GM10847 (cell line): Measurements from ENCODE around the gene GPR39.

Source experiments
- POLR2A ChIP-seq: IDR thresholded peaks from 2 replicates; pipeline ENCODE4 v1.6.1; 2011; ENCODE audit not compliant: insufficient read length; ENCODE audit errors: extremely low read depth

GPR39 gene

DNA sequence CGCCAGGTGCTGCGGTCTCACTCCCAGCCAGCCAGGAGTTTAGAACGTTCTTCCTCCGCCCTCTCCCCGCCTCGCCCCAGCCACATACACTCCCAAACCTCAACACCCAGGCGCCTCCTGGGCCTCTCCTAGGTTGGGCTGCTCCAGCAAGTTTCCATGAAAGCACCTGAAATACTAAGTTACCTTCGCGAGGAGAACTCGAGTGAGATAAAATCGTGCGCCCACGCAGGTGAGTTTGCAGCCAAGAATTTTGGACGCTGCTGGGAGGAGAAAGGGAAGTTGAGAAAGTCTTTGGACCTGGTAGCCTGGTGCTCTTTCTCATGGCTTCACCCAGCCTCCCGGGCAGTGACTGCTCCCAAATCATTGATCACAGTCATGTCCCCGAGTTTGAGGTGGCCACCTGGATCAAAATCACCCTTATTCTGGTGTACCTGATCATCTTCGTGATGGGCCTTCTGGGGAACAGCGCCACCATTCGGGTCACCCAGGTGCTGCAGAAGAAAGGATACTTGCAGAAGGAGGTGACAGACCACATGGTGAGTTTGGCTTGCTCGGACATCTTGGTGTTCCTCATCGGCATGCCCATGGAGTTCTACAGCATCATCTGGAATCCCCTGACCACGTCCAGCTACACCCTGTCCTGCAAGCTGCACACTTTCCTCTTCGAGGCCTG lies at the start of gene GPR39:
TSS of gene GPR39 (plus strand) at position 83 of the 673 bp plus-strand sequence.
- TF ChIP-seq POLR2A: no peak

DNA sequence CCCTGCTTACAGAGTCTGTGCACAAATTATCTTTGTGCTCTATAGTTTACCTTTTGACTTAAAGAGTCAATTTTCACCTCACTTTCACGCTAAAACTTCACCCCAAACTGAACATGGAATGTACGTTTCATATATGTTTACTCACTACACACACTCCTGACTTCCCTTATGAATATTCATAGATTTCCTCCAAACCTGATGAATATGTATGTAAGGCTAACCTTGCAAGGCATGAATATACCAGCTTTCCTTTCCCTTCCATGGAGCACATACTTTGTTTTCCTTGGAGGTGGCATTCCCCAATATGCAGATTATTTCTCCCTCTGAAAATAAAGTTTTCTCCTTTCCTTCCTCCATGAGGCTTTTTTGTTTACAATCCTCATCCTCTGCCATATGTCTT lies 48.4 kb upstream of the GPR39 start:
- no peak for TF ChIP-seq POLR2A

DNA sequence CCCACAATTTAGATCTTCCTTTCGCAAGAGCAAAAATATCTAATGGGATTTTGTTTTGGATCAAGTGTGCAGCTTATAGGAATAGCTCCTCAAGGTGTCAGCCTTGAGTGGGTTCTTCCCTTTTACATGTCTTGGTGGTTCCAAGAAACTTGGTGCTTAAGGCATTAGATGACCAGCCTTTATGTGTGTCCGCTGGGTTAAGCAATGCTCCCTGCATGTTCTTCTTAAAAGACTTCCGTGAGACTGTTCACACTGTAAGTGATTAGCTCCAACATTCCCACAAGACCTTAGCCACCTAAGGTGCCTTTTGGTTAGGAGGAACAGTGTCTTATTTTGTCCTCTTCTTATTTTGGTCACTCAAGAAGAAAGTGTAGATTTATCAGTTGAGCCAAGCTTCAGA lies 44.3 kb upstream of the GPR39 start:
- TF ChIP-seq POLR2A: no peak

DNA sequence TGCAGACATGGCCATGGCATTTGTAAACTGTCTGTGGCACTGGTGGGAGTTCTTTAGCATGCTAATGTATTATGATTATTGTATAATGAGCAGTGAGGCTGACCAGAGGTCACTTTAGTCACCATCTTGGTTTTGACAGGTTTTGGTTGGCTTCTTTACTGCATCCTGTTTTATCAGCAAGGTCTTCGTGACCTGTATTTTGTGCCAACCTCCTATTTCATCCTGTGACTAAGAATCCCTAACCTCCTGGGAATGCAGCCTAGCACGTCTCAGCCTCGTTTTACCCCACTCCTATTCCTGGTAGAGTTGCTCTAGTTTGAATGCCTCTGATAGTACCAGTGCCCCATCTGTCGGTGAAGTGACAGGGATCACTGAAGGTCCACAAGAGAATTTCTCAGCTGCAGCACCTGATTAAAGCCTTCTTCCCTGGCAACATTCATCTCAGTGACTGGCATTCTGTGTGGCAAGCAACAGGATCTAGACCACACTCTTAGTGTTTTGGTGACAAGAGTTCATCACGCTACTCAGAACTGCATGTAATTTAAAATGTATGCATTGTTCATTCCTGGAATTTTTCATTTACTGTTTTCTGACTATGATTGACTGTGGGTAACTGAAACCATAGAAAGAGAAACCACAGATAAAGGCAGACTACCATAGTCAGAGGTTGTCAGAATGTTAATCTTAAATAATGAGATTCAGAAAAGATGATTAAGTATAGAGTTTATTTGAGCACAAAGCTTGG lies 43.0 kb upstream of the GPR39 start:
- no peak for TF ChIP-seq POLR2A

DNA sequence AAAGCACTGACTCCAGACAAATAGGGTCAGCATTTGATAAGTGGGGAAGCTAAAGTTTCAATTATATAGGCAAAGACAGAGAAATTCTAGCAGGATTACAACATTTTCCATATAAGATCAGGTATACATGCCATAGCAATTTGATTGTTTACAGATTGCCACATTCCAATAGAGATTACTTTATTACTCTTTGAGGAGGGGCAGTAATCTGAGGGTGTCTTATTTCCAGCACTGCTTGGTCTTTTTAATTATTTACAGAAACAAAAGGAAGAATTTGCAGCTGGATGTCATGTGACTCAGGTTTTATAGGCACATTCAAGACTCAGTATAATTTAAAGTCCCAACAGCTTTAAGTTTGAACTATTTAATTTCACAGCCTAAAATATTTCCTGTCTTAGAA lies 42.5 kb upstream of the GPR39 start:
- no peak for TF ChIP-seq POLR2A

DNA sequence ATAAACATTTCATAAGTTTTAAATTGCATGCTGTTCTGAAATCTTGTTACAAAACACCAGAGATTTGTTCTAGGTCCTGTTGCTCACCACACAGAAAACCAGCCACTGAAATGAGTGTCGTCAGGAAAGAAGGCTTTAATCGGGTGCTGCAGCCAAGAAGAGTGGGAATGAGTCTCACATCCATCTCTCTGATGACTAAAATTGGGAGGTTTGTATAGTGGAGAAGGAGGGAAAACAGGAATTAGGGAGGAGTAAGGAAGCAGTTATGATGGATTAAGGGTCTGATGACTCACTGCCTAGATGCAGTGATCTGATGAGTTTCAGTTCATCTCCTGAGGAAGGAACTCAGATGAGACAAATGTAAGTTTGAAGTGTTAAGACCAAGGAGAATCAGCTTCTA lies 42.1 kb upstream of the GPR39 start:
- TF ChIP-seq POLR2A: no peak

DNA sequence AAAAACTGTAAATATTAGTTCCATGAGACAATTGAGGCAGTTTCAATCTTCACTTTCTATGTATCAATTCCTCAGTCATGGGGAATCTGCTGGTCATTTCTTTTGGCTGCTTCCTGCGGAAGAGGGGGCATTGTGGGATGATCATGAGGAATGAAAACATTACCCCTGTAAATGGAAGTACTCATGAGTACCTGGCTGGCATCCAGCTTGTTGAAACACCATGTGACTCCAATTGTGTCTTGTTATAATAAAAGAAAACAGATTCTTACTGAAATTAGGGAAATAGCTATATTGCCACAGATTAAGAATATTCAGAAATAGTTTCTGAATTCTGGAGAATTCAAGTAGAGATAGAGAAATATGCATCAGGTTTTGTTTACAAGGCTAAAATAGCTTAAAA lies 41.6 kb upstream of the GPR39 start:
- no peak for TF ChIP-seq POLR2A

DNA sequence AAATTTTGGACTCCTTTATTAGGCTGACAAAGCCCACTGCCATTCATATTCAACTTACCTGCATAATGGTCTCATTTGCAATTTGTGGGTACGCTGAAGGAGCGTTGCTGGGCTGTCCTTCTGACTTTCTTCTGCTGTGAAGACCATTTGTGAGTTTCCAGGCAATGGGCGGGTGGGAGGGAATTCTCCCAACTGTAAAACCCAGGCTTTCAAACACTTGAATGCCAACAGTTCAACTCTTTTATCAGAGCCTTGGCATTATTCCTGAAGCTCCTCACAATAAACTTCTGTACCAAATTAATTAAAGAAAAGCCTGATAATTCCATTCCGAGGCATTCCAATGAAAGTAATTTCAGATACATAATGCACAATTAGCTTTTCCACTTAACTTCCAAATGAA lies 35.2 kb upstream of the GPR39 start:
- no peak for TF ChIP-seq POLR2A

DNA sequence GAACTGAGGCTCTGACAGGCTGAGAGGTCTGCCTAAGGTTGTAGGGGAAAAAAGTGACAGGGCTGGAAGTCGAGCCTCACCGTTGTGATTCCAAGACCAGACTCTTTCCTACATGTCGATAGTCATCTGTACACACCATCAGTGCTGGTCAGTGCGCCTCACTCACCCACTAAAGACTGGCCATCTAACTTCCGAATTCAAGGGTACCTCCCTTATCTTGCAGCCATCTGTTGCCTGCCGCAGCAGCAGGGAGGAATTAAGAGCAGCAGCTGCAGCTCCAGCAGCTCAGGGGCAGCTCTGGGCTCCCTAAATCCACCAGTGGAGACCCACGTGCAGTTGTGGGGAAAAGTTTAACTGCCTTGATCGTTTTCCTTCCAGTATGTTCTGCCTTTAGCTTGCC lies 32.6 kb upstream of the GPR39 start:
- TF ChIP-seq POLR2A: no peak

DNA sequence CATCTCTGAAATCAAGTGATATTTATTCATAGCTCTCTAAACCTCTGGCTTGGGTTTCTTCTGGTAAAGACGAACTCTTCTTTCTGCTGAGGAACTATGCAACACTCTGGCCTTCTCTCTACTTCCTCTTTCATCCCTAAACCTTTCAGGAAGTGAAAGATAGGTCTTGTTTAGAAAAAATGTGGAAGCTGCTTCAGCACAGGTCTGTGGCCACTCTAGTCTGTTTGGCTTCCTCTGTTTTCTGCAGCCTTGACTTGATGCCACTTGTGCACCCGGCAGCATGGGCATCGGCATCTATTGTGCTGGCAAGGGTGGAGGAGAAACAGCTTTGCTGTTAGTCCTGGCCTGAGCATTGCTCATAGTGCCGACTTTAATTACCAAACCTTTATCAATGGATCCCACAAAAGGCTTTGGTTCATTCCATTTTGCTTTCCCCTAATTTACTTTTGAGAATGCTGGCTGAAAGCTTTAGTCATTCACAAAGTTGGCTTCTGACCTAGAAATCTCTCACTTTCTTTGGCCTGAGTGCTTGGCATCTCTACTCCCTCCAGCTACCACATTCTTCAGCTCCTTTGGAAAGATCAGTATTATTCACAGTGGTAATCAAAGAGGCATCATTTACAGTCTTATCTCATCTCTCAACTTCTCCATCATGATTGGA lies 32.0 kb upstream of the GPR39 start:
- no peak for TF ChIP-seq POLR2A

DNA sequence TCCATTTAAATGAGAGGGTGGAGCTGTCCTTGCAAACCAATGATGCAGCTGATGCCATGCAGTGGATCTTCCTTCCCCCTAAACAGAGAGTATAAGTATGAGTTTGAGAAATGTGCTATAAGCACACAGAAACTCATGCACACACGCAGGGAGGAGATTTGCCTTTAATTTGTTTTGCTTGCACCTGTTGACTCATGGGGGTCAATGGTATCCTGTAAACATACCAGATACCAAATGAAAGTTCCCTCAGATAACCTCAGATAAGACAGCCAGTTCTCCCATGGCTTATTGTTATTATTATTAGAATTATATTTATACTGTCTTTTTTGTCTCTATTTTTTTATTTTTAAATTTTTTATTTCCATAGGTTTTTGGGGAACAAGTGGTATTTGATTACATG lies 29.5 kb upstream of the GPR39 start:
- no peak for TF ChIP-seq POLR2A

DNA sequence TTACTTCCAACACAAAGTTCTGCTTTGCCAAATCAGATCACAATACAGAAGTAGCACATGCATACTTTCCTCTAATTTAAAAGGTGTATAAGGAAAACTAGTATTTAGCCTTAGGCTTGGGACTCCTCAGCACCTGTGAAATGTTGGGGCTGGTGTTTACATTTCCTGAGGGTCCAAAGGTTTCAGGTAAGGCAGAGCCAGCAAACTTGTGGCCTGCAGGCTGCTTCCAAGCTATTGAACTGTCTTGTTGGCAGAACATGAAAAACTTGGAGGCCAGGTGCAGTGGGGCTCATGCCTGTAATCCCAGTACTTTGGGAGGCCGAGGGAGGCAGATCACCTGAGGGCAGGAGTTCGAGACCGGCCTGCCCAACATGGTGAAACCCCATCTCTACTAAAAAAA lies 26.5 kb upstream of the GPR39 start:
- no peak for TF ChIP-seq POLR2A

DNA sequence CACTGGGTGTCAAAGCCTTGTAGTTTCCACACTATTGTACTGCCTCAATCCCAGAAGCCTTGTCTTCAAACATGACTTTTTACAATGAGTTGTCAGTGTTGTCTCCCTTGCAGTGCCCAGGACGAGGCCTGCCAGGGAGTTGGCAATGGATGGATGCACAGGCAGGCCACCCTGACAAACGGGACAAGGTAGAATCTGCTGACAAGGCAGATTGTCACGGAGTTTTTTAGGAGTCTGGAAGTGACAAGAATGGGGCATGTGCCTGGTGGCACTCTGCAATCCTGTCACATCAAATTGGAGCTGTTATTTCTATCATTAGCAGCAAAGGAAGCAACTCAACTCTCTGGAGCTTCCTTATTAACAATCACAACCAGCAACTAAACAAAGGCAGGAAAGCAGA lies 25.2 kb upstream of the GPR39 start:
- no peak for TF ChIP-seq POLR2A

DNA sequence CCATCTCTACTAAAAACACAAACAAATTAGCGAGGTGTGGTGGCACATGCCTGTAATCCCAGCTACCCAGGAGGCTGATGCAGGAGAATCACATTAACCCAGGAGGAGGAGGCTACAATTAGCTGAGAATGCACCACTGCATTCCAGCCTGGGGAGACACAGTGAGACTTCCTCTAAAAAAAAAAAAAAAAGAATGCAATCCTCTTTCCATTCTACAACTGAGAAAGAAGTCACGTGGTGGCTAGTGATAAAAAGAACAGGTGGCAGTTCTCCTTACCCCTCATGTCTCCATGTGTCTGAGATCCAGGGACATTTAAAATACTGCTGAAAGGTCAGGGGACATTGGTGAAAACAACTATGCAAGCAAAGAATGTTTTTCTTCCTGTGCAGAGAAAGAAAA lies 24.4 kb upstream of the GPR39 start:
- TF ChIP-seq POLR2A: no peak

DNA sequence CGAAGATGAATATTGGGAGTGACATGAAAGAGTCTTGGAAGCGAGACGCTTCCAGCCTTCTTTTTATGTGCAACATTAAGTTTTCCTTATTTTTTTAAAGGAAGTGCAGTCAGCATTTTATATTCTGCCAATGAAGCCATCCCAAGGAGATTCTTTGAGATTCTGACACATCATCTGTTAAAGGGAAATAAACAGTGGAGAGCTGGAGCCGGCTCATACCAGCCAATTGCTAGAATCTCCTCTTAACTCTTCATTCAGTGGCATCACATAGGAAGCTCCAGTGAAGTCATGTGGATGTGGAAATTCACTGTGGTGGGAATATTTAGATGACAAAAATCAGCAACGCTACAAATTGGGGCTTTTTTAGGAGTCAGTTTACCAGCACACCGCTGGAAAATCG lies 23.7 kb upstream of the GPR39 start:
- TF ChIP-seq POLR2A: no peak

DNA sequence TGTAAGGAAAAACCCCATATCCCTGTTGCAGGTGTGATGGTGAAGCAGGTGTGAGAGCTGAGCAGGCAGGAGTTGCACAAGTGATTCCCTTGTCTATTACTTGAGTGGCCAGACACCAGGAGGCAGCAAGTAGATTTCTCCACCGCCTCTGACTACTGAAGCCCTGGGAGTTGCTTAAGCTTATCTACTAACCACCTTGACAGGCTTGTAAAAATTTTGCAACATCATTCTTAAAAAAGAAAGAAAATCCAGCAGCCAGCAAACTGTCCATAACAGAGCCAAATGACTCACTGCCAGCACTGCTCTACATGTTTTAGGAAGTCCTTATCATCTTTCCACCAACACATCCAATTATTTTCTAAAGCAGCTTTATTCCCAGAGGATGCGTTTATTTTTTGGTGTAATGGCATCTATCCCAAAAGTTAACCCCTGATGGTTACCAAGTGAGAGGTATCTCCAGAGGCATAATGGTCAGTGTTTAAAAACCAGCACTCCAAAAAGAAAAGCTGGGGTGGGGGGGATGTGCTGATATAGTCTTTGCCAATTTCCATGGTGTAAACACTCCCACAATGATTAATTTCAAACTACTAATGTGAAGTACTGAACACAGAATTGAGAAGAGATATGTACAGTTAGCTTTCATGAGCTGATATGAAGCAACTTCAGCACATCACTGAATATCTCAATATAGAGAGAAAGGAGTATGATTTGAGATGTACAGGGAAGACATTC lies 16.3 kb upstream of the GPR39 start:
- TF ChIP-seq POLR2A: no peak
